ENCODE results near the gene CTNNA2. TPM values are rescaled to one million over a fixed set of nuclear protein-coding genes. Genes with fewer than 3 reads are reported as not detected.

The CTNNA2 gene
- total RNA-seq, 1 experiment from 2014 or later: 0.54 TPM

DNA sequence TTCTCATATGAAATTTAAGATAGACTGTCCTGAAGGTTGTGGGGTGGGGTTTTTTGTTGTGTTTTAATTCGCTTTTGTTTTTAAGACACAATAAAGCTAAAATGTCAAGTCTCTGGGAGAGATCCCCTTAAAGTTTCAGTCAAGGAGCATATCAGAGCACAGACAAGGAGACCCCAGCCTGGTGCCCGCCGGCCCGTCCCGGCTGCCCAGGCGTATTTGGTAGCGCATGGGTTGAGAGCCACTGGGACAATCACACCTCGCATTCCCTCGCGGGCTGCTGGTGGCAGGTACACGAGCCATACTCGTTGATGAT, 789.1 kb downstream of the CTNNA2 start:
- Histone ChIP-seq H3K4me1 (ENCODE audit: control insufficient read depth, insufficient read depth, low read length) (no peaks in the 10 kb centered on the region), H3K4me3 (ENCODE audit: low read depth in 2 of 2, low read length in 2 of 2) (no peak overlapping the region), H3K27ac (ENCODE audit: low read length) (no peak overlapping the region), H3K27me3 (ENCODE audit: control insufficient read depth, insufficient read depth, low read length) (no peaks in the 10 kb centered on the region), H3K9me3 (ENCODE audit: control insufficient read depth, insufficient read depth, low read depth, low read length) (no peaks in the 10 kb centered on the region), H3K36me3 (ENCODE audit: control insufficient read depth, insufficient read depth, low read length) (no peaks in the 10 kb centered on the region)
- no peak for DNase-seq (ENCODE audit: low read depth, low spot score)
- BruUV-seq (replicated peaks): no TSS peak
- no peak for ATAC-seq
- intact Hi-C loops (cut with micrococcal nuclease; ENCODE audit: unreplicated experiment): no loop called here
- POLR2A ChIA-PET: no interaction called here
- in situ Hi-C loops (cut with HindIII; ENCODE audit: low pct_unique_long_range_greater_than_20kb, low sequenced_read_pairs): no loop called here
- CTCF ChIA-PET: no interaction called here
- TF ChIP-seq TCF7L2 (IDR thresholded peaks at IDR 0.05; ENCODE audit: low read depth, low read length) (no peak), POLR2AphosphoS5 (IDR thresholded peaks at IDR 0.05; ENCODE audit: low read depth, low read length) (no peak), SIN3A (IDR thresholded peaks at IDR 0.05; ENCODE audit: borderline replicate concordance, insufficient read depth, low read depth, low read length) (no peak)
- TF ChIP-seq, protein P1, sequence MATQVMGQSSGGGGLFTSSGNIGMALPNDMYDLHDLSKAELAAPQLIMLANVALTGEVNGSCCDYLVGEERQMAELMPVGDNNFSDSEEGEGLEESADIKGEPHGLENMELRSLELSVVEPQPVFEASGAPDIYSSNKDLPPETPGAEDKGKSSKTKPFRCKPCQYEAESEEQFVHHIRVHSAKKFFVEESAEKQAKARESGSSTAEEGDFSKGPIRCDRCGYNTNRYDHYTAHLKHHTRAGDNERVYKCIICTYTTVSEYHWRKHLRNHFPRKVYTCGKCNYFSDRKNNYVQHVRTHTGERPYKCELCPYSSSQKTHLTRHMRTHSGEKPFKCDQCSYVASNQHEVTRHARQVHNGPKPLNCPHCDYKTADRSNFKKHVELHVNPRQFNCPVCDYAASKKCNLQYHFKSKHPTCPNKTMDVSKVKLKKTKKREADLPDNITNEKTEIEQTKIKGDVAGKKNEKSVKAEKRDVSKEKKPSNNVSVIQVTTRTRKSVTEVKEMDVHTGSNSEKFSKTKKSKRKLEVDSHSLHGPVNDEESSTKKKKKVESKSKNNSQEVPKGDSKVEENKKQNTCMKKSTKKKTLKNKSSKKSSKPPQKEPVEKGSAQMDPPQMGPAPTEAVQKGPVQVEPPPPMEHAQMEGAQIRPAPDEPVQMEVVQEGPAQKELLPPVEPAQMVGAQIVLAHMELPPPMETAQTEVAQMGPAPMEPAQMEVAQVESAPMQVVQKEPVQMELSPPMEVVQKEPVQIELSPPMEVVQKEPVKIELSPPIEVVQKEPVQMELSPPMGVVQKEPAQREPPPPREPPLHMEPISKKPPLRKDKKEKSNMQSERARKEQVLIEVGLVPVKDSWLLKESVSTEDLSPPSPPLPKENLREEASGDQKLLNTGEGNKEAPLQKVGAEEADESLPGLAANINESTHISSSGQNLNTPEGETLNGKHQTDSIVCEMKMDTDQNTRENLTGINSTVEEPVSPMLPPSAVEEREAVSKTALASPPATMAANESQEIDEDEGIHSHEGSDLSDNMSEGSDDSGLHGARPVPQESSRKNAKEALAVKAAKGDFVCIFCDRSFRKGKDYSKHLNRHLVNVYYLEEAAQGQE (IDR thresholded peaks at IDR 0.05; ENCODE audit: insufficient read depth in 1 of 2, low read depth in 2 of 2, low read length in 1 of 2): no peak
- TF ChIP-seq, protein P2, sequence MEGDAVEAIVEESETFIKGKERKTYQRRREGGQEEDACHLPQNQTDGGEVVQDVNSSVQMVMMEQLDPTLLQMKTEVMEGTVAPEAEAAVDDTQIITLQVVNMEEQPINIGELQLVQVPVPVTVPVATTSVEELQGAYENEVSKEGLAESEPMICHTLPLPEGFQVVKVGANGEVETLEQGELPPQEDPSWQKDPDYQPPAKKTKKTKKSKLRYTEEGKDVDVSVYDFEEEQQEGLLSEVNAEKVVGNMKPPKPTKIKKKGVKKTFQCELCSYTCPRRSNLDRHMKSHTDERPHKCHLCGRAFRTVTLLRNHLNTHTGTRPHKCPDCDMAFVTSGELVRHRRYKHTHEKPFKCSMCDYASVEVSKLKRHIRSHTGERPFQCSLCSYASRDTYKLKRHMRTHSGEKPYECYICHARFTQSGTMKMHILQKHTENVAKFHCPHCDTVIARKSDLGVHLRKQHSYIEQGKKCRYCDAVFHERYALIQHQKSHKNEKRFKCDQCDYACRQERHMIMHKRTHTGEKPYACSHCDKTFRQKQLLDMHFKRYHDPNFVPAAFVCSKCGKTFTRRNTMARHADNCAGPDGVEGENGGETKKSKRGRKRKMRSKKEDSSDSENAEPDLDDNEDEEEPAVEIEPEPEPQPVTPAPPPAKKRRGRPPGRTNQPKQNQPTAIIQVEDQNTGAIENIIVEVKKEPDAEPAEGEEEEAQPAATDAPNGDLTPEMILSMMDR (IDR thresholded peaks at IDR 0.05): no peak

DNA sequence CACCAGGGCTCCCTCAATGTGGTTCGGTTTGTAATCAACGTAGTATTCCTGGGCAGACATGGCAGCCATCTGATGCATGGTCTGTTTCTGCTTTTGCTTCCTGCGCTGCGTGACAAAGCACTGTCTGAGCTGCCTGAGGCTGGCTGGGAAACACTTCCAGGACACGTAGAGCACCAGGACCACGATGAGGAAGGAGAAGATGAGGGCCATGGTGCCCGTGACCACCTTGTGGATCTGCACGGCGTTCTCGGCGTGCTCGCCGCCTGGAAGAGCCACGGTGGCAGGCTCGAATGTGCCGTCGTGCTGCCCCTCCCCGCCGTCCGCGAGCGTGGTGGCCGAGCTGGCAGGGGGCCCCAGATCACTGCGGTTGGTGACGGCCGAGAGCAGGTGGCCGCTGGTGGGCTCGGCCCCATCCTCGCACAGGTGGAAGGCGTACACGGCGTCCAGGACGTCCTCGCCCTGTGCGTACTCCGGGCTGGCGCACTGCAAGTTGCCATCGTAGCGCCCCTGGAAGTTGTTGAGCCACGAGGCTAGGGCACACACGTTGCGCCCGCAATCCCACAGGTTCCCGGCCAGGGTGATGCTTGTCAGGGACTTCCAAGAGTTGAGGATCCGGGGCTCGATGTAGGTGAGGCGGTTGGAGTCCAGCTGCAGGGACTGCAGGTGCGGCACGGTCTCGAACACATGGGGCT, 789.6 kb downstream of the CTNNA2 start:
- intact Hi-C loops (cut with micrococcal nuclease; ENCODE audit: unreplicated experiment) (no loop called here), in situ Hi-C loops (cut with HindIII; ENCODE audit: low pct_unique_long_range_greater_than_20kb, low sequenced_read_pairs) (no loop called here)
- TF ChIP-seq, protein P2 (IDR thresholded peaks at IDR 0.05): no peak
- TF ChIP-seq TCF7L2 (IDR thresholded peaks at IDR 0.05; ENCODE audit: low read depth, low read length) (no peak), POLR2AphosphoS5 (IDR thresholded peaks at IDR 0.05; ENCODE audit: low read depth, low read length) (no peak), SIN3A (IDR thresholded peaks at IDR 0.05; ENCODE audit: borderline replicate concordance, insufficient read depth, low read depth, low read length) (no peak)
- TF ChIP-seq, protein P1 (IDR thresholded peaks at IDR 0.05; ENCODE audit: insufficient read depth in 1 of 2, low read depth in 2 of 2, low read length in 1 of 2): no peak
- no peaks in the 10 kb centered on the region for H3K36me3 ChIP-seq (ENCODE audit: control insufficient read depth, insufficient read depth, low read length)
- H3K9me3 ChIP-seq (ENCODE audit: control insufficient read depth, insufficient read depth, low read depth, low read length): no peaks in the 10 kb centered on the region
- H3K4me3 ChIP-seq (ENCODE audit: low read depth in 2 of 2, low read length in 2 of 2): no peak overlapping the region
- ChIA-PET POLR2A (no interaction called here), CTCF (no interaction called here)
- no peaks in the 10 kb centered on the region for H3K4me1 ChIP-seq (ENCODE audit: control insufficient read depth, insufficient read depth, low read length)
- H3K27me3 ChIP-seq (ENCODE audit: control insufficient read depth, insufficient read depth, low read length): no peaks in the 10 kb centered on the region
- no TSS peak for BruUV-seq (replicated peaks)
- ATAC-seq (no peak), DNase-seq (ENCODE audit: low read depth, low spot score) (no peak)
- no peak overlapping the region for H3K27ac ChIP-seq (ENCODE audit: low read length)

Measured in Panc1 (cell line).